ENCODE data around the gene AUTS2.

GRCh38 chr7:70154521-70155180, 556.4 kb downstream of the AUTS2 start:
- TF ChIP-seq CTCF (IDR thresholded peaks at IDR 0.05; ENCODE audit: insufficient read depth, low read length) (no peak), POLR2AphosphoS5 (IDR thresholded peaks at IDR 0.05; ENCODE audit: low read depth) (no peak), REST (IDR thresholded peaks at IDR 0.05; ENCODE audit: insufficient replicate concordance, low read depth) (no peak), GABPA (IDR thresholded peaks at IDR 0.05; ENCODE audit: low read depth) (no peak), SPI1 (IDR thresholded peaks at IDR 0.05; ENCODE audit: borderline replicate concordance, low read depth) (no peak)

Measured in HL-60 (cell line).